HUES48 (cell line): ENCODE results near the gene ATP6V1C2.
A peak's percentile ranks its signal among the peaks of the same experiment; 100 is the strongest.

Source experiments
- H3K27ac ChIP-seq: one replicate; pipeline ENCODE4 v1.7.0; 2013; ENCODE audit warnings: low read depth, low read length, inconsistent platforms
- H3K27me3 ChIP-seq: 2 replicates; pipeline ENCODE4 v1.6.1; 2013; ENCODE audit warnings: mild to moderate bottlenecking, low read length; ENCODE audit not compliant: control insufficient read depth, insufficient read depth
- H3K36me3 ChIP-seq: 2 replicates; pipeline ENCODE4 v1.6.1; 2013; ENCODE audit warnings: low read length; ENCODE audit not compliant: control insufficient read depth, insufficient read depth
- H3K4me1 ChIP-seq: 2 replicates; pipeline ENCODE4 v1.6.1; 2013; ENCODE audit warnings: mild to moderate bottlenecking, low read length; ENCODE audit not compliant: control insufficient read depth, insufficient read depth
- H3K4me3 ChIP-seq: 2 replicates; pipeline ENCODE4 v1.5.1; 2013; ENCODE audit warnings: mild to moderate bottlenecking, low read depth, low read length
- H3K9ac ChIP-seq: 2 replicates; pipeline ENCODE4 v1.6.1; 2013; ENCODE audit warnings: mild to moderate bottlenecking, low read depth, low read length, moderate library complexity
- H3K9me3 ChIP-seq: 2 replicates; pipeline ENCODE4 v1.6.1; 2013; ENCODE audit warnings: low read length; ENCODE audit not compliant: control insufficient read depth, insufficient read depth

The ATP6V1C2 gene

DNA sequence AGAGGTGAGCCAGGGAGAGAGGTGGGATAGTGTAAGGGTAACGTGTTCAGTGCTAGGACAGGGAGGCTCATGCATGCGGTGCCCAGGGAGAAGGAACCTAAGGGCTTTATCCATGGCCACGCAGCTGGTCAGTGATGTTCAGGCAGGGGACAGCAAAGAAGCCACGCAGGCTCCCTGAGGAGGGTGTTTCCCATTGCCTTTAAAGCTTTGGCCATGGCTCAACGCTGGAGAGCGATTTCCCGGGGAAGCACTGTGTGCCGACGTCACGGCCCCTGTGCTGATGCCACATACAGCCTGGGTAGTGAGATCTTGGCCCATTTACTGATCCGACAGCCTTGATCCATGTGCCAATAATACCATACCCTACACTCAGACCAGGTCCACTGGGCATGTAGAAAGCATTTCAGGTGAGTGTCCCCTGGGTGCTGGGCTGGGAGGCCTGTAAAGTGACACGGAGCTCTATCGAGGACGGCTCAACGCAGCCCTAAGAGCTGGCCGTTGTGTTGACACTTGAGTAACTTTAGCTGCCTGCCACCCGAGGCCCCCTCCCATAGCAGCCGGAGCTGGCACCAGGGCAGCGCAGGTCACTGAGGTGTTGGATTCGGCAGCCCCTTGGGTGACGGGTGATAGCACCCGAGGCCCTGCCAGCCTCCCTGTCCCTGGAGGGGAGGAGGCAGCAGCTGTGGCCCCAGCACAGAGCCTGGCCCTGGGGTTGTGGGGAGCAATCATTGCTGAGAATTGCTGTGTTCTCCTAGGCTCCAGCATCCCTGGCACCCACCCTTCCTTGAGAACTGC is 49.7 kb downstream of the ATP6V1C2 start:
- Histone ChIP-seq H3K27ac (no peak overlapping the region), H3K4me1 (no peaks in the 10 kb centered on the region), H3K9ac (no peak overlapping the region), H3K4me3 (no peak overlapping the region), H3K36me3 (no peaks in the 10 kb centered on the region), H3K27me3 (no peaks in the 10 kb centered on the region), H3K9me3 (no peaks in the 10 kb centered on the region)

DNA sequence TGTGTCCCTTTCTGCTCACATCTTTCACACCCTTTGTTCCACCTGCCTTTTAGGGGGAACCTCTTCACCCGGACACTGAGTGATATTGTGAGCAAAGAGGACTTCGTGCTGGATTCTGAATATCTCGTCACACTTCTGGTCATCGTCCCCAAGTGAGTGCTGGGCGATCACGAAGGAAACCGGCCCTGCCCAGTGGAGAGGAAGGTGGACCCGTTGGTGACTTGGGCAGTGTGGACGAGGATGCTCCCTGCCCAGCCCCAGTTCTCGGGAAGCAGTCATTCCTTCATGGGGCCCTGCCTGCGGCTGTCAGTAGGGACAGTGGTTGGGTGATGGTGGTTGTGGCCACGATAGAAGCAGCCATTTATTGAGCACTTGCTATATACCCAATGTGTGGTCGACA is 50.4 kb downstream of the ATP6V1C2 start:
- Histone ChIP-seq H3K4me1 (no peaks in the 10 kb centered on the region), H3K4me3 (no peak overlapping the region), H3K9me3 (no peaks in the 10 kb centered on the region), H3K36me3 (no peaks in the 10 kb centered on the region), H3K27me3 (no peaks in the 10 kb centered on the region), H3K27ac (no peak overlapping the region), H3K9ac (no peak overlapping the region)

DNA sequence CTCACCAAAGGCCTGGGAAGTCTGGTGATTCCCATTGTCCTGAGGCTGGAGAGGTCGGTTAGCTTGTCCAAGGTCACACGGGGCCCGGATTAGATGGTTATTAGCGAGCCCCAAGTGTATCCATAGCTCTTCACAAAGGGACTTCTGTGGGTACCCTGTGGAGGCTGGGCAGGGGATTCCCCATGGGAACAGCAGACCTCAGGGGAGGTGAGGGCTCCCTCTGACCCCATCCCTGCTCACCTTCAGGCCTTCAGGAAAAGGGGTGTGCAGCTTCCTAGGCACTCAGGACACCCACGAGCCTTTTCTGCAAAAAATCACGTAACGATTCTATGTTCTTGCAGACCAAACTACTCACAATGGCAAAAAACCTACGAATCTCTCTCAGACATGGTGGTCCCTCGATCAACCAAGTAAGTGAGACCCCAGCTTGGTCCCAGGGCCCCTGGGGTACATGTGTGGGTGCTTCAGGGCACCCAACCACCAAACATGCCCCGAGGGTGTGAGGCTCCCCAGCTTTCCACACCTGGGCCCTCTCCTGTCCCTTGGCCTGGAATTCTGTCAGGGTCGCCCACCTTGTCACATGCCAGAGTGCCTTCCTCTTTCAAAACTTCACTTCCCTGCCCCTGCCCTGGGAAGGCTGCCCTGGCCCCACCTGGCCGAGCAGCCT is 50.9 kb downstream of the ATP6V1C2 start:
- Histone ChIP-seq H3K9me3 (no peaks in the 10 kb centered on the region), H3K27me3 (no peaks in the 10 kb centered on the region), H3K4me3 (no peak overlapping the region), H3K36me3 (no peaks in the 10 kb centered on the region), H3K4me1 (no peaks in the 10 kb centered on the region), H3K9ac (no peak overlapping the region), H3K27ac (no peak overlapping the region)

DNA sequence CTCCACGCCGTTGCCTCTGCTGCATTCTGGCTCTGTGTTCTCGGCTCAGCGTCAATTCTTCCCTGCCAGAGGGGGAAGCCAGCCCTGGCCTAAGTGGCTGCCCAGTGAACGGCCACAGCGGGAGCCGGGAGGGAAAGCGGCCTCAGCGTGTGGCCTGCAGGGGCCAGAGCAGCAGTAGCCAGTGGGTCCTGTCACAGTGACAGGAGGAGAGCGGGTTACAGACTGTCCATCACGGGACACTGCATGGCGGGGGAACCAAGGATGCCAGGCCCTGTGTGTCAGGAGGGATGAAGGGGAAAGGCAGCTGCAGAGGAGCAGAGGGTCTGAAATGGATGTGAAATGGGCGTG is 51.4 kb downstream of the ATP6V1C2 start:
- Histone ChIP-seq H3K4me1 (no peaks in the 10 kb centered on the region), H3K27me3 (no peaks in the 10 kb centered on the region), H3K9ac (no peak overlapping the region), H3K4me3 (no peak overlapping the region), H3K9me3 (no peaks in the 10 kb centered on the region), H3K36me3 (no peaks in the 10 kb centered on the region), H3K27ac (no peak overlapping the region)

DNA sequence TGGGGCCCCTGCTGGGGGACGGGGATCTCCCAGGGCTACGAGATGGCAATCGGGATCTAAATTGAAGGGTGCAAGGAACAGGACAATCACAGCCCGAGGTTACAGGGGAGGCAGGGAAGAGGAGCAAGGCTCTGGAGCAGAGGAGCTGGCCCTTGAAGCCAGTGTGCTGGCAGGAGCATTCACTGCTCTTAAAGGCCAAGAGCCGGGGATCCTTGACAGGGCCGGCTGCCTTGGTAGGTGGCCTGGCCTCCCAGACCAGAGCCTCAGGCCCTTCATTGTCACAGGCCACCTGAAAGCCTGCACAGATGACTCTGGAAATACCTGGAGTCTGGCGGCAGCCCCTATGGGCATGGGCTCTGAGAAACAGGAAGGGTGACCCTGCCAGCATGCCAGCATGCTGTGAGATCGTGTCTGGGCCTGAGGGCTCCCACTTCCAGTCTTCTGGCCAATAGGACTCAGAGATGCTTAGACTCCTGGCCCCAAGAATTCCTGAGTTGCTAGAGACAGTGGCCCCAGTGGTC is 52.5 kb downstream of the ATP6V1C2 start:
- H3K27ac ChIP-seq = no peak overlapping the region
- no peak overlapping the region for H3K9ac ChIP-seq
- H3K4me3 ChIP-seq = no peak overlapping the region
- no peaks in the 10 kb centered on the region for H3K4me1 ChIP-seq
- peaks cover 7% of the 10 kb centered on the region for H3K36me3 ChIP-seq
- no peaks in the 10 kb centered on the region for H3K27me3 ChIP-seq
- H3K9me3 ChIP-seq = no peaks in the 10 kb centered on the region

DNA sequence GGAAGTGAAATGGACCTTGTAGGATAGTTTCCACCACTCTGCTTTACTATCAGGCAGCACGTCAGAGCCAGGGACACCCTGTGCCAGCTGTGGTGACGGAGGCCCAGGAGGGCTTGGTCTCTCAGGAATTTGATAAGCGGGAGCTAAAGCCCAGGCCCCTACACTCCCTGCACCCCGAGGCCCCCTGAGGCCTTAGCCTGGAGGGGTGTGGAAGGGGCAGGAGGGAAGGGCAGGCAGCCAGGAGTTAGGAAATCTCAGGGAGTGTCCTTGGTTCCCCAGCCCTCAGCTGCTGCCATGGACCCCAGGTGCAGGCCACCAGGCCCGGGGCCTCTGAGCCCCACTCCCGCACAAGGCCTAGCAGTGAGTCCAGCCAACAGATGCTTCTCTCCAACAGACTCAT is 53.0 kb downstream of the ATP6V1C2 start:
- H3K4me3 ChIP-seq = no peak overlapping the region
- H3K9me3 ChIP-seq = no peaks in the 10 kb centered on the region
- peak overlapping the region; percentile 14 for H3K27ac ChIP-seq
- no peak overlapping the region for H3K9ac ChIP-seq
- H3K27me3 ChIP-seq = no peaks in the 10 kb centered on the region
- no peaks in the 10 kb centered on the region for H3K4me1 ChIP-seq
- H3K36me3 ChIP-seq = peaks cover 8% of the 10 kb centered on the region

DNA sequence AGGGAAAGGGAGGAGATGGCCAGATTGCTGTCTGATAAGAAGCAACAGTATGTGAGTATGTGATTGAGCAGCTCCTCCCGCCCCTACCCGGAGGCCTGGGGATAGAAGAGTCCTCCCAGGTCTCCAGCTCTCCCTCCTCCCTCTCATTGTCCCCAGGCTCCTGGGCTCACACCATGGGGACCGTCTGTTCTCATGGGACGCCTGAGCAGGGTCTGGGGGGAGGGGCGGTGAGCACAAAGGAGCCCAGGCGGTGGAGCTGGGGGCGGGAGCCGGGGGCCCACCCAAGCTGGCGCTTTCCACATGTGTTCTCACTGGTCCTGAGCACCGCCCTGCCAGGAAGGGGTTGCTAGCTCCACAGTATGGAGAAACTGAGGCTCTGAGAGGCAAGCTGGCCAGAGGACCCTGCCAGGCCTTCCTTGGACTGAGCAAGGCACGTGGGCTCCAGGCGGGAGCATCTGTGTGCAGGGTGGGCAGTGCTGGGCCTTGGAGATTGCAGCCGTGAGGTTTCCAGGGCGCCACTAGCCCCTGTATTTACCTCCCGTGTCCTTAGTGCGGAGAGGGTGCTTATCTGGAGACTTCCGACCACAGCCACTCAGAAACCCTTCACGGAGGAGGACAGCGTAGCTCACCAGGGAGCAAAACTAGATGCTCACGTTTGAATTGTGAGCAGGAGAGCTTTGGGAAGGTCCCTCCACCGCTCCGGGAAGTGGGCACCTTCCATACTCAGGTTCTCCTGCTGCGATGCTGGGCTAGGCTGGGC is 53.8 kb downstream of the ATP6V1C2 start:
- H3K9ac ChIP-seq = no peak overlapping the region
- H3K36me3 ChIP-seq = peaks cover 15% of the 10 kb centered on the region
- no peaks in the 10 kb centered on the region for H3K4me1 ChIP-seq
- no peak overlapping the region for H3K4me3 ChIP-seq
- no peaks in the 10 kb centered on the region for H3K9me3 ChIP-seq
- H3K27me3 ChIP-seq = no peaks in the 10 kb centered on the region
- no peak overlapping the region for H3K27ac ChIP-seq

DNA sequence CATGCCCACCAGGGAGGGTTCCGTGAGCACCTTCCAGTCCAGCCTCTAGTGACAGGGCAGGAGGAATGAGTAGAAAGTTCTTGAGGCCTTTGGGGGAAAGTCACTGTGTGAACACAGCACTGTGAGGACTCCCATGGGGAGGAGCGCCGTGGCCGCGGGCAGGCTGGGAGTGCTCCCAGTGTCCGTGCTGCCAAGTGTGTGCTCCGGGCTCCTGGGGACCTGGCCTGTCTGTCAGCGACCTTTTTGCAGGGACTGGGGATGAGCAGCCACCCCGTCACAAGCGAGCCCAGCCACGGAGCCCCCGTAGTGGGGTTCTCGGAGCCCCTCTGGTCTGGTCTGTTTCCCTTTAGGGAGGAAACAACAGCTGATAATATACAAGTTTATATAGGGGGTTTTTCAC is 54.4 kb downstream of the ATP6V1C2 start:
- Histone ChIP-seq H3K27ac (no peak overlapping the region), H3K9ac (no peak overlapping the region), H3K27me3 (no peaks in the 10 kb centered on the region), H3K4me3 (no peak overlapping the region), H3K9me3 (no peaks in the 10 kb centered on the region), H3K36me3 (peaks cover 20% of the 10 kb centered on the region), H3K4me1 (no peaks in the 10 kb centered on the region)

DNA sequence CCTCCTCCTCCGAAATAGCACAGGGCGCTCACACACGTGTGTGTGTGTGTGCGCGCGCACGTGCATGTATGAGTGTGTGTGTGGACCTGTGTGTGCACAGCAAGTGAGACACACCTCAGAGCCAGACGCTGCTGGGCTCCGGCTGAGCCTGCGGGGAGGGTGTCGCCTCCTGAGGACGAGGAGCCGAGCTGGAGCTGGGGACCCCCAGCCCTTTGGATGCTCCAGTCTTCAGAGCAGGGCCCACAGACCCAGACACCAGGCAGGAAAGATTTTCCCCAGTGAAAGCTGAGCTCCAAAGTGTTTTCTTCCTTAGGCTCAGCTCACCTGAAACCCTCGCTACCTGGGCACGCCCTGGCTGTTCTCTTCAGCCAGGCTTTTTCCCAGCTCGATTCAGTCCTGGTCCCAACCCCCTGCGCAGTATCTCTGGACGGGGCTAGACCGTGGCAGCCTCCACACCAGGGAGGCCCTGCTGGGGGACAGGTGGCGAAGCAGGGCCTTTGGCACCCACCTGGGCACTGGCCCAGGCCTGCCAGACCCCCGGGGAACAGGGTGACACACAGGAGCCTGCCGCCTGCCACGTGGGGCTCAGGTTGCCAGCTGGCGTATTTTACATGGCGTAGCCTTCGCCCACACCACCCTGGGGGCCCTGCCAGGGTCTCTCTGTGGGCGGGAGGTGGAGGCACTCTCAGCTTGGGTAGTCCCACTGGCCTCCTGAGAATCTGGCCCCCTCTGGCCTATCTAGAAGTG is 55.0 kb downstream of the ATP6V1C2 start:
- Histone ChIP-seq H3K9ac (no peak overlapping the region), H3K27ac (no peak overlapping the region), H3K4me3 (no peak overlapping the region), H3K4me1 (no peaks in the 10 kb centered on the region), H3K27me3 (no peaks in the 10 kb centered on the region), H3K36me3 (peaks cover 25% of the 10 kb centered on the region), H3K9me3 (no peaks in the 10 kb centered on the region)

DNA sequence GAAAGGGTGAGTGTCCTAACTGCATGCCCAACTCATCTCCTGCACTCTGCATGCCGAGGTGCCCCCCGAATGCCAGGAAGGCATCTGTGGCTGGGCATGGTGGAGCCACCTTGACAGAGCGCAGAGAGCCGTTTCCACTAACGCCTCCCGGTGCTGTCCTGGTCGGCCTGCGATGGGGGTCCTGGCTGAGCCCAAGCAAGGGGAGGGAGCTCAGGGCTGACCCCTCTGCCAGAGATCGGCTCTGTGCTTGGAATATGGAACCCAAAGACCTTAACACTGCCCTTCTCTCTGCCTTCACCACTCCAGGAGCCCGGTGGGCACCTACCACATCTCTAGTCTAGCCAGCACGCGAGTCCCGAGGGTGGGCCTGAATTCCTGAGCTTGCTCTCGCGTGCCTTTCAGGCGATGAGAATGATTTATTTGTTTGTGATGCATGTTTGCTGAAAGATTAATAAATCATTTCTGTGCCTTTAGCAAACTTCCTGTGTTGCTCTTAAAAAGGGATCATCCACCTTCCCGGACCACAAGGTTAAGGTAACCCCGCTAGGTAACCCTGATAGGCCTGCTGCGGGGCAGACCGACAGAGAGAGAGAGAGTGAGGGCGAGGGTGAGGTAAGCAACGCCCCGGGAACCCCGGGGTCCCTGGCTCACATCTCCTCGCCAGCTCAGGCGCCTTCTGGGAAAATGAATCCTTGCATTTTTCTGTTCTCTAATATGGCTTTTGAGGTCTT is 55.8 kb downstream of the ATP6V1C2 start:
- no peak overlapping the region for H3K9ac ChIP-seq
- no peak overlapping the region for H3K4me3 ChIP-seq
- H3K27ac ChIP-seq = no peak overlapping the region
- H3K27me3 ChIP-seq = no peaks in the 10 kb centered on the region
- H3K9me3 ChIP-seq = no peaks in the 10 kb centered on the region
- H3K4me1 ChIP-seq = no peaks in the 10 kb centered on the region
- H3K36me3 ChIP-seq = peaks cover 34% of the 10 kb centered on the region
